Cerebellar nuclear complex (tissue), 1 donor: ENCODE measurements around the gene MTF1.

Experiments used
- DNase-seq, 2 experiments: peaks; one replicate each; lab custom pipeline; 2025; lab: John Stamatoyannopoulos, UW

The MTF1 gene

GRCh38 chr1:37867784-37868183, 8.4 kb upstream of the MTF1 start:
- DNase-seq = no peak

GRCh38 chr1:37866491-37866890, 7.1 kb upstream of the MTF1 start:
- DNase-seq = no peak

GRCh38 chr1:37865348-37866120, 6.1 kb upstream of the MTF1 start:
- DNase-seq = no peak

- no peak for DNase-seq
Observed at GRCh38 chr1:37862330-37862729, 2.9 kb upstream of the MTF1 start.

- no peak for DNase-seq
Observed at GRCh38 chr1:37861151-37861550, 1.8 kb upstream of the MTF1 start.

GRCh38 chr1:37860346-37860666, 914 bp upstream of the MTF1 start:
- no peak for DNase-seq

- DNase-seq = no peak
Observed at GRCh38 chr1:37858931-37859506, 373 bp downstream of the MTF1 start.

GRCh38 chr1:37854406-37854805, 5.0 kb downstream of the MTF1 start:
- DNase-seq = no peak

- no peak for DNase-seq
Observed at GRCh38 chr1:37853157-37853556, 6.2 kb downstream of the MTF1 start.

GRCh38 chr1:37851782-37852210, 7.6 kb downstream of the MTF1 start:
- DNase-seq = no peak

GRCh38 chr1:37851262-37851661, 8.1 kb downstream of the MTF1 start:
- DNase-seq = no peak

GRCh38 chr1:37850352-37850955, 8.9 kb downstream of the MTF1 start:
- DNase-seq = no peak

GRCh38 chr1:37849480-37849879, 9.9 kb downstream of the MTF1 start:
- no peak for DNase-seq

GRCh38 chr1:37846647-37847339, 12.6 kb downstream of the MTF1 start:
- no peak for DNase-seq

- DNase-seq = no peak
Observed at GRCh38 chr1:37845786-37846185, 13.6 kb downstream of the MTF1 start.

- DNase-seq = no peak
Observed at GRCh38 chr1:37845049-37845646, 14.2 kb downstream of the MTF1 start.

- DNase-seq = no peak
Observed at GRCh38 chr1:37844536-37844935, 14.9 kb downstream of the MTF1 start.

GRCh38 chr1:37841652-37842051, 17.7 kb downstream of the MTF1 start:
- no peak for DNase-seq

GRCh38 chr1:37840711-37841110, 18.7 kb downstream of the MTF1 start:
- DNase-seq = no peak

- DNase-seq = no peak
Observed at GRCh38 chr1:37839676-37840075, 19.7 kb downstream of the MTF1 start.

- DNase-seq = no peak
Observed at GRCh38 chr1:37836788-37837187, 22.6 kb downstream of the MTF1 start.

GRCh38 chr1:37831809-37832208, 27.6 kb downstream of the MTF1 start:
- DNase-seq = no peak

- DNase-seq = no peak
Observed at GRCh38 chr1:37831109-37831508, 28.3 kb downstream of the MTF1 start.
